Glutamatergic neuron (in vitro differentiated cells): ENCODE measurements around the gene ANXA2R. TPM values are rescaled to one million over a fixed set of nuclear protein-coding genes. Genes with fewer than 3 reads are reported as not detected.
A peak's percentile ranks its signal among the peaks of the same experiment; 100 is the strongest.
"Not testable (repeated sequence)": the region's sequence is repeated elsewhere in the genome, so short reads cannot be mapped to it uniquely, and the experiment has no call there.

Source experiments
- DNase-seq: peaks from one replicate; pipeline ENCODE4 v3.0.0; 2022
- H3K27ac Mint-ChIP-seq: one replicate; pipeline ENCODE4 v1.8.0; 2020; ENCODE audit warnings: mild to moderate bottlenecking, mixed read lengths, inconsistent platforms; ENCODE audit not compliant: unreplicated experiment
- H3K27me3 Mint-ChIP-seq: one replicate; pipeline ENCODE4 v1.8.0; 2020; ENCODE audit warnings: mild to moderate bottlenecking, moderate library complexity, mixed read lengths, inconsistent platforms; ENCODE audit not compliant: unreplicated experiment
- H3K36me3 Mint-ChIP-seq: one replicate; pipeline ENCODE4 v1.8.0; 2020; ENCODE audit warnings: mild to moderate bottlenecking, mixed read lengths, inconsistent platforms; ENCODE audit not compliant: unreplicated experiment
- H3K4me1 Mint-ChIP-seq: one replicate; pipeline ENCODE4 v1.8.0; 2020; ENCODE audit warnings: mild to moderate bottlenecking, low read depth, mixed read lengths, inconsistent platforms; ENCODE audit not compliant: unreplicated experiment
- H3K4me3 Mint-ChIP-seq: one replicate; pipeline ENCODE4 v1.8.0; 2020; ENCODE audit warnings: mild to moderate bottlenecking, mixed read lengths, inconsistent platforms; ENCODE audit not compliant: unreplicated experiment
- H3K9me3 Mint-ChIP-seq: one replicate; pipeline ENCODE4 v1.8.0; 2020; ENCODE audit warnings: mild to moderate bottlenecking, moderate library complexity, mixed read lengths, inconsistent platforms; ENCODE audit not compliant: unreplicated experiment
- CTCF ChIP-seq: fragments of 200-600 bp; sonication (generic); IDR thresholded peaks from one replicate; pipeline ENCODE4 v1.5.0; 2021; ENCODE audit not compliant: partially characterized antibody, unreplicated experiment
- long read RNA-seq: library from polyadenylated mRNA; unstranded; transcript quantifications from one replicate; pipeline ENCODE4 v2.0.0, GENCODE V29; 2020; ENCODE audit not compliant: unreplicated experiment
- total RNA-seq: library from RNA; stranded (reverse); fragmentation: NEBNext Ultra II Directional; extraction: Animal tissue kit (Norgen Biotek cat#: 25700); gene quantifications from one replicate; pipeline ENCODE4 v1.2.1, GENCODE V29; 2021; ENCODE audit not compliant: unreplicated experiment

Gene ANXA2R
- 1.6 TPM for total RNA-seq
- long read RNA-seq, partial matches to known transcripts, result 0 of 1 reads
- long read RNA-seq, other reads (novel, unspliced or antisense), result 0 of 1 reads

- H3K27ac Mint-ChIP-seq, result peak within 1 kb of the TSS; percentile 7
- H3K4me1 Mint-ChIP-seq, result peaks cover 8% of the 10 kb centered on the region
- no peaks in the 10 kb centered on the region for H3K36me3 Mint-ChIP-seq
- peak within 1 kb of the TSS; percentile 84 for H3K4me3 Mint-ChIP-seq
- DNase-seq, result peak; percentile 87
- H3K9me3 Mint-ChIP-seq, result peaks cover 15% of the 10 kb centered on the region
- TF ChIP-seq CTCF, result peak; percentile 95
- H3K27me3 Mint-ChIP-seq, result peaks cover 49% of the 10 kb centered on the region
These were observed at the start of gene ANXA2R for GRCh38 chr5:43040287-43041098. Gene ANXA2R, minus strand, starts transcription at chr5:43040319. Its CDS starts 273 bp downstream, at chr5:43040046.

GRCh38 chr5:43086118-43086908 is 46.2 kb upstream of the ANXA2R start:
- H3K27ac Mint-ChIP-seq, result peak overlapping the region; percentile 48
- H3K4me1 Mint-ChIP-seq, H3K27me3 Mint-ChIP-seq, H3K9me3 Mint-ChIP-seq, H3K36me3 Mint-ChIP-seq, H3K4me3 Mint-ChIP-seq, DNase-seq: not testable (repeated sequence)

GRCh38 chr5:43085453-43085852 is 45.3 kb upstream of the ANXA2R start:
- peaks cover 2% of the 10 kb centered on the region for H3K9me3 Mint-ChIP-seq
- no peaks in the 10 kb centered on the region for H3K4me1 Mint-ChIP-seq
- no peak for TF ChIP-seq CTCF
- H3K27me3 Mint-ChIP-seq, result peaks cover 2% of the 10 kb centered on the region
- H3K4me3 Mint-ChIP-seq, result no peak overlapping the region
- DNase-seq, result no peak
- H3K27ac Mint-ChIP-seq, result no peak overlapping the region
- no peaks in the 10 kb centered on the region for H3K36me3 Mint-ChIP-seq

- H3K27me3 Mint-ChIP-seq, H3K4me3 Mint-ChIP-seq, H3K4me1 Mint-ChIP-seq, H3K27ac Mint-ChIP-seq, H3K9me3 Mint-ChIP-seq, DNase-seq, H3K36me3 Mint-ChIP-seq: not testable (repeated sequence)
These were observed 44.3 kb upstream of the ANXA2R start for GRCh38 chr5:43084468-43084867.

GRCh38 chr5:43081345-43081744 is 41.2 kb upstream of the ANXA2R start:
- H3K4me3 Mint-ChIP-seq, H3K9me3 Mint-ChIP-seq, DNase-seq, H3K4me1 Mint-ChIP-seq, H3K36me3 Mint-ChIP-seq, H3K27me3 Mint-ChIP-seq, H3K27ac Mint-ChIP-seq: not testable (repeated sequence)

- H3K27me3 Mint-ChIP-seq, result peaks cover 5% of the 10 kb centered on the region
- no peak for DNase-seq
- no peak for TF ChIP-seq CTCF
- H3K4me3 Mint-ChIP-seq, result no peak overlapping the region
- peaks cover 7% of the 10 kb centered on the region for H3K4me1 Mint-ChIP-seq
- H3K36me3 Mint-ChIP-seq, result peaks cover 4% of the 10 kb centered on the region
- H3K27ac Mint-ChIP-seq, result no peak overlapping the region
- H3K9me3 Mint-ChIP-seq, result peaks cover 4% of the 10 kb centered on the region
These were observed 38.8 kb upstream of the ANXA2R start for GRCh38 chr5:43078956-43079355.

GRCh38 chr5:43077446-43078191 is 37.5 kb upstream of the ANXA2R start:
- not testable (repeated sequence) for H3K9me3 Mint-ChIP-seq, H3K27me3 Mint-ChIP-seq, H3K4me3 Mint-ChIP-seq, H3K4me1 Mint-ChIP-seq, DNase-seq
- Mint-ChIP-seq H3K27ac (peak overlapping the region; percentile 73), H3K36me3 (peaks cover 11% of the 10 kb centered on the region)
